OCI-LY7 (cell line): ENCODE measurements around the gene ATP5MC2. TPM values are rescaled to one million over a fixed set of nuclear protein-coding genes. Genes with fewer than 3 reads are reported as not detected.

ENCODE experiments used
- BruUV-seq: library from RNA; stranded (reverse); fragments of 400-500 nt; replicated peaks from 2 replicates; lab custom pipeline; 2021; lab: Mats Ljungman, UMichigan
- CTCF ChIA-PET: fragments of 300-600 bp; sonication (Branson Sonifier 250); formaldehyde crosslinking; loops from one replicate; lab custom pipeline; 2022; ENCODE audit warnings: antibody characterized with exemption; ENCODE audit not compliant: unreplicated experiment; lab: Charles Lee
- POLR2A ChIA-PET: fragments of 300-600 bp; sonication (Branson Sonifier 250); formaldehyde crosslinking; loops from one replicate; lab custom pipeline; 2022; ENCODE audit warnings: antibody characterized with exemption; lab: Charles Lee
- DNase-seq: peaks from one replicate; pipeline ENCODE4 v3.0.0-alpha.2; 2015; ENCODE audit warnings: low spot score
- H2AFZ ChIP-seq: fragments of 200-600 bp; sonication (generic), shearing (Covaris generic); 2 replicates; pipeline ENCODE4 v1.6.1; 2014; ENCODE audit warnings: mild to moderate bottlenecking, antibody characterized with exemption, low read length, moderate library complexity
- H3K27ac ChIP-seq: fragments of 200-600 bp; sonication (generic); 2 replicates; pipeline ENCODE4 v1.5.1; 2014; ENCODE audit warnings: mixed run types, low read depth, mild to moderate bottlenecking, moderate library complexity, low read length, inconsistent platforms; ENCODE audit not compliant: poor library complexity, severe bottlenecking
- H3K36me3 ChIP-seq: fragments of 200-600 bp; sonication (generic); 2 replicates; pipeline ENCODE4 v1.6.1; 2014; ENCODE audit warnings: mild to moderate bottlenecking, antibody characterized with exemption, low read length, moderate library complexity, mixed read lengths; ENCODE audit not compliant: insufficient read depth
- H3K4me1 ChIP-seq: fragments of 200-600 bp; sonication (generic); 2 replicates; pipeline ENCODE4 v1.5.1; 2014; ENCODE audit warnings: mild to moderate bottlenecking, low read length; ENCODE audit not compliant: insufficient read depth, poor library complexity, severe bottlenecking
- H3K4me2 ChIP-seq: fragments of 200-600 bp; sonication (generic); 2 replicates; pipeline ENCODE4 v1.6.1; 2014; ENCODE audit warnings: mild to moderate bottlenecking, low read length
- H3K4me3 ChIP-seq: fragments of 200-600 bp; sonication (generic); 2 replicates; pipeline ENCODE4 v1.5.1; 2014; ENCODE audit warnings: mild to moderate bottlenecking, low read depth, low read length; ENCODE audit not compliant: poor library complexity, severe bottlenecking
- H3K79me2 ChIP-seq: fragments of 200-600 bp; sonication (generic); 2 replicates; pipeline ENCODE4 v1.6.1; 2016; ENCODE audit warnings: low read depth, mild to moderate bottlenecking, low read length, moderate library complexity, mixed read lengths; ENCODE audit not compliant: insufficient read depth
- H3K9me2 ChIP-seq: fragments of 200-600 bp; sonication (generic); 2 replicates; pipeline ENCODE4 v1.6.1; 2016; ENCODE audit warnings: mild to moderate bottlenecking, low read length, mixed read lengths; ENCODE audit not compliant: insufficient read depth
- H3K9me3 ChIP-seq: fragments of 200-600 bp; sonication (generic); 2 replicates; pipeline ENCODE4 v1.6.1; 2014; ENCODE audit warnings: mild to moderate bottlenecking, mixed run types, low read length, mixed read lengths
- H4K20me1 ChIP-seq: fragments of 200-600 bp; sonication (generic); 2 replicates; pipeline ENCODE4 v1.6.1; 2014; ENCODE audit warnings: mild to moderate bottlenecking, antibody characterized with exemption, low read length, moderate library complexity, mixed read lengths; ENCODE audit not compliant: insufficient read depth
- EZH2phosphoT487 ChIP-seq: fragments of 200-600 bp; sonication (generic); IDR thresholded peaks from 2 replicates; pipeline ENCODE4 v1.6.1; 2018; ENCODE audit warnings: low read depth, borderline replicate concordance, mild to moderate bottlenecking, mixed run types, antibody characterized with exemption, low read length, moderate library complexity, mixed read lengths
- intact Hi-C: fragments of 100-400 bp; cut with micrococcal nuclease; formaldehyde crosslinking; loops from one replicate; pipeline ENCODE4 v1.10.0; 2022; ENCODE audit not compliant: unreplicated experiment
- total RNA-seq, 2 experiments: library from RNA; depleted of rRNA in 1 of 2; stranded (reverse); fragments of >200 nt in 1 of 2; shearing (Covaris generic) in 1 of 2; gene quantifications; 2 replicates each; pipeline ENCODE4 v1.2.3, GENCODE V29; 2014 to 2022
- TF ChIP-seq, protein P1 (sequence below): fragments of 200-600 bp; sonication (generic); conservative IDR thresholded peaks from 2 replicates; pipeline ENCODE4 v1.5.1; 2014; ENCODE audit warnings: mild to moderate bottlenecking, antibody characterized with exemption, low read length, moderate library complexity, mixed read lengths

ATP5MC2 gene
- total RNA-seq, 2 experiments from 2014 or later, result 374 to 500 TPM

DNA sequence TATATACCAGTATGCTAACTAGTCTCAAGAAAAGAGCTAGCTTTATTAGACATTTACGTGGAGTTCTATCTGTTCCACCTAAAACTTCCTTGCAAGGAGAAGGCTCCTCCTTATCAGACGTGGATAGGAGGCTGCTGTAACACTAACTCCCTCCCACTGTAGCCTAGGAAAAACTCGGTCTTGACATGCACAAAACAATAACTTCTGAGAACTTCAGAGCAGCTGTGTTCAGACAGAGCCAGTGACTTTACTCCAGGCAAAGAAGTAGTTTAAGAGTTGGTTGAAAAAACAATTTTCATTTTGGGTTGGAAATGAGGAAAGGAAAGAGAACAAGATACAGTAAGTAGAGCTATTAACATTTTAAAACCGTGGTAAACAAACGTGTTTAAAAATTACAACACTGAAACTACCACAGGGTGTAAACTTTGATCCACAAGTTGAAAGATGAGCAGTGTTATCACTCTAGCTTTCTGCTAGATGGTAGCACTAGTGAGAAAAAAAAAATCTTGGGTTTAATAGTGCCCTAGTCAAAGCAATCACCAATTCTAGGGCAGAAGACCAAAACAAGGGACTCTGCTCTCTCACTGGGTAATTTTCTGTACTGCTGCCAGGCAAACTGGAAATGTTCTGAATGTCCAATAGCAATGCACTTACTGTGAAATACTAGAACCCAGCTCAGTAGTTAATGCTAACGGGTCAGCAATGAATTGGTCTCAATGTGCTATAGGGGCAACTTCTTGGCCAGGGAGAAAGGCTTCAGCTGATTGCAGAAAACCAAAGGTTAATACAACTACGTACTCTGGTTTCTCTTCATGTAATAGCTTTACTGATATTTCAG is 52.1 kb downstream of the ATP5MC2 start:
- Histone ChIP-seq H4K20me1 (no peaks in the 10 kb centered on the region), H3K27ac (peak overlapping the region; percentile 35), H3K9me2 (no peaks in the 10 kb centered on the region), H2AFZ (no peak overlapping the region), H3K4me2 (peak overlapping the region; percentile 97), H3K36me3 (no peaks in the 10 kb centered on the region), H3K4me3 (peak overlapping the region; percentile 90), H3K9me3 (no peaks in the 10 kb centered on the region), H3K4me1 (peaks cover 41% of the 10 kb centered on the region), H3K79me2 (peaks cover 59% of the 10 kb centered on the region)
- POLR2A ChIA-PET, result interaction anchor here (0.5 to 2.4 kb wide), 13 partner anchors 9 to 641 kb away, joined by 3 to 12 read pairs (median 3); partner anchors contain the start of genes ATP5MC2 and SPRYD3
- no peak for TF ChIP-seq EZH2phosphoT487
- TF ChIP-seq, protein P1, sequence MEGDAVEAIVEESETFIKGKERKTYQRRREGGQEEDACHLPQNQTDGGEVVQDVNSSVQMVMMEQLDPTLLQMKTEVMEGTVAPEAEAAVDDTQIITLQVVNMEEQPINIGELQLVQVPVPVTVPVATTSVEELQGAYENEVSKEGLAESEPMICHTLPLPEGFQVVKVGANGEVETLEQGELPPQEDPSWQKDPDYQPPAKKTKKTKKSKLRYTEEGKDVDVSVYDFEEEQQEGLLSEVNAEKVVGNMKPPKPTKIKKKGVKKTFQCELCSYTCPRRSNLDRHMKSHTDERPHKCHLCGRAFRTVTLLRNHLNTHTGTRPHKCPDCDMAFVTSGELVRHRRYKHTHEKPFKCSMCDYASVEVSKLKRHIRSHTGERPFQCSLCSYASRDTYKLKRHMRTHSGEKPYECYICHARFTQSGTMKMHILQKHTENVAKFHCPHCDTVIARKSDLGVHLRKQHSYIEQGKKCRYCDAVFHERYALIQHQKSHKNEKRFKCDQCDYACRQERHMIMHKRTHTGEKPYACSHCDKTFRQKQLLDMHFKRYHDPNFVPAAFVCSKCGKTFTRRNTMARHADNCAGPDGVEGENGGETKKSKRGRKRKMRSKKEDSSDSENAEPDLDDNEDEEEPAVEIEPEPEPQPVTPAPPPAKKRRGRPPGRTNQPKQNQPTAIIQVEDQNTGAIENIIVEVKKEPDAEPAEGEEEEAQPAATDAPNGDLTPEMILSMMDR, result no peak
- BruUV-seq, result no TSS peak
- intact Hi-C loops, result no loop called here
- CTCF ChIA-PET, result no interaction called here
- no peak for DNase-seq

DNA sequence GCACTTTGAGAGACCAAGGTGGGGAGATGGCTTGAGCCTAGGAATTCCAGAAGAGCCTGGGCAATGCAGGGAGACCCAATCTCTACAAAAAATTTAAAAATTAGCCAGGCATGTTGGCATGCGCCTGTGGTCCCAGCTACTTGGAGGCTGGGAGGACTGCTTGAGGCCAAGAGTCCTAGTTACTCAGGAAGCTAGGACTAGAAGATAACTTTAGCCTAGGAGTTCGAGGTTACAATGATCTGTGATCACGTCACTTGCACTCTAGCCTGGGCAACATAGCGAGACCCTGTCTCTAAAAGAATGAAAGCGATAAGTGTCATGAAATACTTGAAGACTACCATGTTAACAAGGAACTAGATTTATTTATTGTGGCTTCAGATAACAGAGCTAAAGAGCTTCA is 53.2 kb downstream of the ATP5MC2 start:
- POLR2A ChIA-PET, result interaction anchor here (0.6 to 2.4 kb wide), 7 partner anchors 8 to 642 kb away, joined by 3 to 12 read pairs (median 4); partner anchors contain the start of gene ATP5MC2
- no peak overlapping the region for H2AFZ ChIP-seq
- TF ChIP-seq EZH2phosphoT487, result no peak
- TF ChIP-seq, protein P1, result no peak
- intact Hi-C loops, result no loop called here
- H3K9me2 ChIP-seq, result no peaks in the 10 kb centered on the region
- CTCF ChIA-PET, result no interaction called here
- peaks cover 69% of the 10 kb centered on the region for H3K79me2 ChIP-seq
- no peaks in the 10 kb centered on the region for H3K36me3 ChIP-seq
- DNase-seq, result no peak
- BruUV-seq, result no TSS peak
- H3K9me3 ChIP-seq, result no peaks in the 10 kb centered on the region
- H3K4me1 ChIP-seq, result peaks cover 50% of the 10 kb centered on the region
- H3K27ac ChIP-seq, result peak overlapping the region; percentile 35
- H3K4me2 ChIP-seq, result peak overlapping the region; percentile 97
- H4K20me1 ChIP-seq, result no peaks in the 10 kb centered on the region
- peak overlapping the region; percentile 90 for H3K4me3 ChIP-seq
